Loucy (cell line): ENCODE measurements around the gene SLC2A11.

Source experiments
- H2AFZ ChIP-seq: fragments of 200-600 bp; sonication (generic); 2 replicates; pipeline ENCODE4 v1.6.0; 2016; ENCODE audit warnings: antibody characterized with exemption, mild to moderate bottlenecking, low read length, moderate library complexity
- H3F3A ChIP-seq: fragments of 200-600 bp; 2 replicates; pipeline ENCODE4 v1.6.0; 2016; ENCODE audit warnings: antibody characterized with exemption, low read depth, mild to moderate bottlenecking
- H3K27me3 ChIP-seq: fragments of 200-600 bp; sonication (generic); 2 replicates; pipeline ENCODE4 v1.6.1; 2014; ENCODE audit warnings: low read length, mild to moderate bottlenecking; ENCODE audit not compliant: insufficient read depth, poor library complexity, severe bottlenecking
- H3K36me3 ChIP-seq: fragments of 200-600 bp; sonication (generic); 2 replicates; pipeline ENCODE4 v1.6.1; 2016; ENCODE audit warnings: low read length; ENCODE audit not compliant: insufficient read depth
- H3K4me1 ChIP-seq: fragments of 200-600 bp; sonication (generic); 2 replicates; pipeline ENCODE4 v1.5.1; 2014; ENCODE audit warnings: low read length, mild to moderate bottlenecking; ENCODE audit not compliant: insufficient read depth, poor library complexity, severe bottlenecking
- H3K4me2 ChIP-seq: fragments of 200-600 bp; sonication (generic); 2 replicates; pipeline ENCODE4 v1.6.0; 2014; ENCODE audit warnings: antibody characterized with exemption, low read length, low read depth, mild to moderate bottlenecking; ENCODE audit not compliant: poor library complexity, severe bottlenecking
- H3K4me3 ChIP-seq: fragments of 200-600 bp; sonication (generic); 2 replicates; pipeline ENCODE4 v1.5.1; 2014; ENCODE audit warnings: low read length, mild to moderate bottlenecking, mixed read lengths; ENCODE audit not compliant: poor library complexity, severe bottlenecking
- H3K79me2 ChIP-seq: fragments of 200-600 bp; sonication (generic); 2 replicates; pipeline ENCODE4 v1.6.1; 2014; ENCODE audit warnings: low read length; ENCODE audit not compliant: insufficient read depth
- H3K9ac ChIP-seq: fragments of 200-600 bp; sonication (generic); 2 replicates; pipeline ENCODE4 v1.6.0; 2014; ENCODE audit warnings: mild to moderate bottlenecking, low read depth, low read length, moderate library complexity; ENCODE audit not compliant: poor library complexity, severe bottlenecking
- H3K9me2 ChIP-seq: fragments of 200-600 bp; sonication (generic); replicated peaks from 2 replicates; pipeline ENCODE4 v1.6.1; 2016; ENCODE audit warnings: low read depth, low read length, mixed read lengths
- H3K9me3 ChIP-seq: fragments of 200-600 bp; sonication (generic); 2 replicates; pipeline ENCODE4 v1.6.1; 2014; ENCODE audit warnings: mild to moderate bottlenecking, antibody characterized with exemption, low read length, low read depth; ENCODE audit not compliant: insufficient read depth
- H4K20me1 ChIP-seq: fragments of 200-600 bp; sonication (generic); 2 replicates; pipeline ENCODE4 v1.6.0; 2014; ENCODE audit warnings: antibody characterized with exemption, low read length, mild to moderate bottlenecking; ENCODE audit not compliant: insufficient read depth, poor library complexity, severe bottlenecking
- EZH2phosphoT487 ChIP-seq: fragments of 200-600 bp; IDR thresholded peaks from 2 replicates; pipeline ENCODE4 v1.6.1; 2018; ENCODE audit warnings: antibody characterized with exemption, mild to moderate bottlenecking, moderate library complexity, borderline replicate concordance
- TF ChIP-seq, protein P1 (sequence below): fragments of 200-600 bp; sonication (generic); conservative IDR thresholded peaks from 2 replicates; pipeline ENCODE4 v1.5.1; 2014; ENCODE audit warnings: mild to moderate bottlenecking, antibody characterized with exemption, low read length

SLC2A11 gene

GRCh38 chr22:23847991-23848864 lies 9.4 kb upstream of the SLC2A11 start:
- Histone ChIP-seq H3K4me1 (peaks cover 12% of the 10 kb centered on the region), H3K27me3 (no peaks in the 10 kb centered on the region), H3K4me2 (no peak overlapping the region), H3F3A (no peaks in the 10 kb centered on the region), H4K20me1 (no peaks in the 10 kb centered on the region), H3K4me3 (no peak overlapping the region), H2AFZ (no peak overlapping the region), H3K9ac (peak overlapping the region; percentile 26), H3K9me2 (no peaks in the 10 kb centered on the region), H3K79me2 (no peaks in the 10 kb centered on the region), H3K9me3 (no peaks in the 10 kb centered on the region), H3K36me3 (no peaks in the 10 kb centered on the region)
- no peak for TF ChIP-seq EZH2phosphoT487
- TF ChIP-seq, protein P1, sequence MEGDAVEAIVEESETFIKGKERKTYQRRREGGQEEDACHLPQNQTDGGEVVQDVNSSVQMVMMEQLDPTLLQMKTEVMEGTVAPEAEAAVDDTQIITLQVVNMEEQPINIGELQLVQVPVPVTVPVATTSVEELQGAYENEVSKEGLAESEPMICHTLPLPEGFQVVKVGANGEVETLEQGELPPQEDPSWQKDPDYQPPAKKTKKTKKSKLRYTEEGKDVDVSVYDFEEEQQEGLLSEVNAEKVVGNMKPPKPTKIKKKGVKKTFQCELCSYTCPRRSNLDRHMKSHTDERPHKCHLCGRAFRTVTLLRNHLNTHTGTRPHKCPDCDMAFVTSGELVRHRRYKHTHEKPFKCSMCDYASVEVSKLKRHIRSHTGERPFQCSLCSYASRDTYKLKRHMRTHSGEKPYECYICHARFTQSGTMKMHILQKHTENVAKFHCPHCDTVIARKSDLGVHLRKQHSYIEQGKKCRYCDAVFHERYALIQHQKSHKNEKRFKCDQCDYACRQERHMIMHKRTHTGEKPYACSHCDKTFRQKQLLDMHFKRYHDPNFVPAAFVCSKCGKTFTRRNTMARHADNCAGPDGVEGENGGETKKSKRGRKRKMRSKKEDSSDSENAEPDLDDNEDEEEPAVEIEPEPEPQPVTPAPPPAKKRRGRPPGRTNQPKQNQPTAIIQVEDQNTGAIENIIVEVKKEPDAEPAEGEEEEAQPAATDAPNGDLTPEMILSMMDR, result no peak

- TF ChIP-seq, protein P1, result peak; percentile 85
- TF ChIP-seq EZH2phosphoT487, result no peak
- no peaks in the 10 kb centered on the region for H3K9me2 ChIP-seq
- peak overlapping the region; percentile 25 for H3K4me2 ChIP-seq
- H2AFZ ChIP-seq, result peak overlapping the region; percentile 88
- H3F3A ChIP-seq, result no peaks in the 10 kb centered on the region
- no peaks in the 10 kb centered on the region for H3K27me3 ChIP-seq
- H3K9ac ChIP-seq, result peak overlapping the region; percentile 35
- H3K79me2 ChIP-seq, result no peaks in the 10 kb centered on the region
- H3K36me3 ChIP-seq, result no peaks in the 10 kb centered on the region
- H4K20me1 ChIP-seq, result no peaks in the 10 kb centered on the region
- H3K4me1 ChIP-seq, result peaks cover 10% of the 10 kb centered on the region
- H3K4me3 ChIP-seq, result no peak overlapping the region
- H3K9me3 ChIP-seq, result no peaks in the 10 kb centered on the region
Measured at GRCh38 chr22:23849009-23850006, 8.4 kb upstream of the SLC2A11 start.

GRCh38 chr22:23850136-23850611 lies 7.5 kb upstream of the SLC2A11 start:
- Histone ChIP-seq H3K4me3 (no peak overlapping the region), H3K9ac (no peak overlapping the region), H3F3A (no peaks in the 10 kb centered on the region), H3K27me3 (no peaks in the 10 kb centered on the region), H3K4me2 (no peak overlapping the region), H3K36me3 (no peaks in the 10 kb centered on the region), H3K4me1 (peaks cover 2% of the 10 kb centered on the region), H3K9me3 (no peaks in the 10 kb centered on the region), H3K79me2 (no peaks in the 10 kb centered on the region), H2AFZ (no peak overlapping the region), H4K20me1 (no peaks in the 10 kb centered on the region), H3K9me2 (no peaks in the 10 kb centered on the region)
- TF ChIP-seq EZH2phosphoT487, result no peak
- TF ChIP-seq, protein P1, result no peak
